ENCODE data around the gene SLC6A17.

DNA sequence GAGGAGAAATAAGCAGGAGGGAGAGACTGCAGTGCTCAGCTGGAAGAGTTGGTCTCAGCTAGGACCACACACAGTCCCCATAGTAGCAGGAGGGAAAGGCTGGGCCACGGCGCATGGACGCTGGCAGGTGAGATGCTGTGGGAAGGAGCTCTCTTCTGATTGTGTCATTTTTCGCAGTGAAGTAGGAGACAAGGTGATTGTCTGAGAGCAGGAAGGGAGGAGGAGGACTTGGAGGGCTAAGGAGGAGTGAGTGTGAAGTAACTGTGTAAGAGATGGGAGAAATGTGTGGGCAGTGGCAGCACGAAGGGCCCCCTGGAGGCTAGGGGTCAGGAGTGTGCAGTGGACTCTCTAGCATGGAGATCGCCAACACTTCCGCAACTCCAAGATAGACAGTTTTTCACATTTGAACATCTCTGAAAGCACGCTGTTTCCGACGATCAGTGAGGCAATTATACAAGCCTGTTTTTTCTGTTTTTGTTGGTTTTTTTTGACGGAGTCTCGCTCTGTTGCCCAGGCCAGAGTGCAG is 33.4 kb downstream of the SLC6A17 start:
- TF ChIP-seq, protein P1, sequence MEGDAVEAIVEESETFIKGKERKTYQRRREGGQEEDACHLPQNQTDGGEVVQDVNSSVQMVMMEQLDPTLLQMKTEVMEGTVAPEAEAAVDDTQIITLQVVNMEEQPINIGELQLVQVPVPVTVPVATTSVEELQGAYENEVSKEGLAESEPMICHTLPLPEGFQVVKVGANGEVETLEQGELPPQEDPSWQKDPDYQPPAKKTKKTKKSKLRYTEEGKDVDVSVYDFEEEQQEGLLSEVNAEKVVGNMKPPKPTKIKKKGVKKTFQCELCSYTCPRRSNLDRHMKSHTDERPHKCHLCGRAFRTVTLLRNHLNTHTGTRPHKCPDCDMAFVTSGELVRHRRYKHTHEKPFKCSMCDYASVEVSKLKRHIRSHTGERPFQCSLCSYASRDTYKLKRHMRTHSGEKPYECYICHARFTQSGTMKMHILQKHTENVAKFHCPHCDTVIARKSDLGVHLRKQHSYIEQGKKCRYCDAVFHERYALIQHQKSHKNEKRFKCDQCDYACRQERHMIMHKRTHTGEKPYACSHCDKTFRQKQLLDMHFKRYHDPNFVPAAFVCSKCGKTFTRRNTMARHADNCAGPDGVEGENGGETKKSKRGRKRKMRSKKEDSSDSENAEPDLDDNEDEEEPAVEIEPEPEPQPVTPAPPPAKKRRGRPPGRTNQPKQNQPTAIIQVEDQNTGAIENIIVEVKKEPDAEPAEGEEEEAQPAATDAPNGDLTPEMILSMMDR (IDR thresholded peaks at IDR 0.05), result no peak
- no peak for TF ChIP-seq POLR2A (IDR thresholded peaks at IDR 0.05)
